Brain microvascular endothelial cell (primary cell): ENCODE data around the gene CPNE4.

Experiments
- DNase-seq: peaks from one replicate; pipeline ENCODE4 v3.0.0-alpha.2; 2020
- H3K27ac ChIP-seq: fragments of 250-450 bp; sonication (Bioruptor Pico); 2 replicates; pipeline ENCODE4 v1.5.1; 2020; ENCODE audit warnings: mild to moderate bottlenecking, moderate library complexity
- H3K27me3 ChIP-seq: fragments of 250-450 bp; sonication (Bioruptor Pico); replicated peaks from 2 replicates; pipeline ENCODE4 v1.5.1; 2020; ENCODE audit warnings: mild to moderate bottlenecking
- H3K36me3 ChIP-seq: fragments of 250-450 bp; sonication (Bioruptor Pico); replicated peaks from 2 replicates; pipeline ENCODE4 v1.5.1; 2020; ENCODE audit warnings: mild to moderate bottlenecking
- H3K4me3 ChIP-seq: 2 replicates; pipeline ENCODE4 v1.5.1; 2011; ENCODE audit warnings: low read depth, mild to moderate bottlenecking, control low read depth, low read length, moderate library complexity
- in situ Hi-C: cut with HindIII; loops from 2 replicates; pipeline ENCODE4 v1.10.0; 2017; ENCODE audit warnings: low sequenced_read_pairs, low pct_ligation_motif_present
- TF ChIP-seq, protein P1 (sequence below): IDR thresholded peaks from 2 replicates; pipeline ENCODE4 v1.5.1; 2011; ENCODE audit warnings: low read depth, mild to moderate bottlenecking, moderate library complexity, low read length, control low read depth, inconsistent platforms; ENCODE audit errors: missing control alignments

Gene CPNE4

DNA sequence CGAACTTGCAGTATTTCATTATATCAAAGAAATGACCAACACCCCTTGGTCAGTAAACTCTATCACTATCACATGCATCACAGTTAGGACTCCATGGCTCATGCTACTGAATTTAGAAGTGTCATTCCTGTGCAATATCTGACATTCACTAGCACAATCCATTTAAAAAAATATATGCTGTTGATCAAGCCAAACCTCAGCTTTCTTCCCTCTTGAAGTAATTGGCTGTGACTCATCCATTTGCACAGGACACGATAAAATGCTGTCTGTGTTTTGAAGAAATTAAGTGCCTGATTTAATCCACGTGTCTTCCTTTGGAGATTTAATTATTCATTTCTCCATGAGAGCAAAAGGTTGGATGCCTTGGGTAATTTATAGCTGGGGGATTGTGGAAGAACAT is 38.9 kb downstream of the CPNE4 start:
- no peak for DNase-seq
- Histone ChIP-seq H3K36me3 (no peaks in the 10 kb centered on the region), H3K4me3 (no peak overlapping the region), H3K27ac (no peak overlapping the region), H3K27me3 (no peaks in the 10 kb centered on the region)
- in situ Hi-C loops = no loop called here
- TF ChIP-seq, protein P1, sequence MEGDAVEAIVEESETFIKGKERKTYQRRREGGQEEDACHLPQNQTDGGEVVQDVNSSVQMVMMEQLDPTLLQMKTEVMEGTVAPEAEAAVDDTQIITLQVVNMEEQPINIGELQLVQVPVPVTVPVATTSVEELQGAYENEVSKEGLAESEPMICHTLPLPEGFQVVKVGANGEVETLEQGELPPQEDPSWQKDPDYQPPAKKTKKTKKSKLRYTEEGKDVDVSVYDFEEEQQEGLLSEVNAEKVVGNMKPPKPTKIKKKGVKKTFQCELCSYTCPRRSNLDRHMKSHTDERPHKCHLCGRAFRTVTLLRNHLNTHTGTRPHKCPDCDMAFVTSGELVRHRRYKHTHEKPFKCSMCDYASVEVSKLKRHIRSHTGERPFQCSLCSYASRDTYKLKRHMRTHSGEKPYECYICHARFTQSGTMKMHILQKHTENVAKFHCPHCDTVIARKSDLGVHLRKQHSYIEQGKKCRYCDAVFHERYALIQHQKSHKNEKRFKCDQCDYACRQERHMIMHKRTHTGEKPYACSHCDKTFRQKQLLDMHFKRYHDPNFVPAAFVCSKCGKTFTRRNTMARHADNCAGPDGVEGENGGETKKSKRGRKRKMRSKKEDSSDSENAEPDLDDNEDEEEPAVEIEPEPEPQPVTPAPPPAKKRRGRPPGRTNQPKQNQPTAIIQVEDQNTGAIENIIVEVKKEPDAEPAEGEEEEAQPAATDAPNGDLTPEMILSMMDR = no peak

DNA sequence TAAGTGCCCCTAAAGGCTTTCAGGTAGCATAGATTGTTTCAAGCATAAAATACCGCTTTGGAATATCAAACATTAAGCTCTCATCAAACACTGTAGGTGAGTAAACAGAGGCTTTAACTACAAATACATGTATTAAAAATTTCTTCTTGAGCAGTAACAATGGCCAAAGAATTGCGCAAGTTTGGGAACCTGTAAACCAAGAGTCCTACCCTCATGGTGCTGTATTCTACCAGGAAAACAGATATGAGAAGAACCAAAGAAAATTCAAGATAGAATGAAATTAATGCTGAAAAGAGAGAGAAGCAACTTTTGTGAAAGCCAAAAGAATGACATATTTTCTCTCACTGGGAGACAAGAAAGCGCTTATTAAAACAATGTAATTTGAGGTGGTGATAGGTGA is 45.5 kb downstream of the CPNE4 start:
- in situ Hi-C loops = no loop called here
- no peak overlapping the region for H3K27ac ChIP-seq
- TF ChIP-seq, protein P1 = no peak
- no peaks in the 10 kb centered on the region for H3K27me3 ChIP-seq
- H3K36me3 ChIP-seq = no peaks in the 10 kb centered on the region
- no peak overlapping the region for H3K4me3 ChIP-seq
- DNase-seq = no peak

DNA sequence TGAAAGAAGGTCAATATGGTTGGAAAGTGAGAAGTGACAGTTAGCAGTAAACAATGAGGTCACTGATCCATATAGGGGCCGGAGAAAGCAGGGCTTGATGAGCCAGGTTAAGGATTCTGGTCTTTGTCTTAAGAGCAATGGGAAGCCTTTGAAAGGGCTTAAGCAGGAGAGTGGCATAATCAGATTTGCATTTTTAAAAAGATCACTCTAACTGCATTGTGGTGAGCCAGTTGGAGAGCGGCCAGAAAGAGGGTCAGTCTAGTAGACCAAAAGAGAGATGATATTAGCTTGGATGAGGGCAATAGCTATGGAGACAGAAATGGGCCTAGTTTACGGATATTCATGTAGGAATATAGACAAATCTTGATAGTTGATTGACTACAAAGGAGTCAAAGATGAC is 46.6 kb downstream of the CPNE4 start:
- Histone ChIP-seq H3K27me3 (no peaks in the 10 kb centered on the region), H3K4me3 (no peak overlapping the region), H3K36me3 (no peaks in the 10 kb centered on the region), H3K27ac (no peak overlapping the region)
- DNase-seq = no peak
- TF ChIP-seq, protein P1 = no peak
- in situ Hi-C loops = no loop called here

DNA sequence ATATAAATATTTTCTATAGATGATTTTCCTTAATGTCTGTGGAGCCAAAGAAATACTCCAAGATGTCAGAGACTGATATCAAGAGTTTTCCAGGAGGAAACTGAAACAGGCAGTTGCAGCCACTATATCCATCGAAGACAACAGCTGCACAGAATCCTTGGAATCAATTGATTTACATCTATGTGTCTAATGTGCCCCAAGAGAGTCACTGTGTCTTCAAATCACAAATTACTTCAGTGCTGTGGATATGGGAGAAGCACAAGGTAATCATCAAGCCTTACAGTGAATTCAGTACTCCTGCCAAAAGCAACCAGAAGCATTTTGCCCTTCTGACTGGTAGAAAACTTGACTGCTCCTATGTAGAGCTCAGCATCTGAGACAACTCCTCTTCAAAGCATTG is 51.1 kb downstream of the CPNE4 start:
- no peak for DNase-seq
- TF ChIP-seq, protein P1 = no peak
- in situ Hi-C loops = no loop called here
- Histone ChIP-seq H3K36me3 (no peaks in the 10 kb centered on the region), H3K27ac (no peak overlapping the region), H3K27me3 (no peaks in the 10 kb centered on the region), H3K4me3 (no peak overlapping the region)

DNA sequence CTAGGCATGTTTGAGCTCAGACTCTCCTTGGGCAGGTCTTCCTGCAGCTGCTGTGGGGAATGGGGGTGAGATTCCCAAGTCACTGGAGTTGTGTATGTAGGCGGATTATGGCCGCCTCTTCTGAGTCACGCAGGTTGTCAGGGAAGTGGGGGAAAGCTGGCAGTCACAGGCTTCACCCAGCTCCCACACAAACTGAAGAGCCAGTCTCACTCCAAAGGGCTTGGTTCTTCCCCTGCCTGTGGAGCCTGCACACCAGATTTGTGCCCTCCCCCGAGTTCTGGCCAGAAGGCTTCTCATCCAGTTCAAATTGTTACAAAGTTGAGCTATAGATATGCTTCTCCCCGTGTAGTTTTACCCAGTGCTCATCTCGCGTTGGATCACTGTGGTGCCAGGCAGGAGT is 53.5 kb downstream of the CPNE4 start:
- in situ Hi-C loops = no loop called here
- no peak for DNase-seq
- H3K27me3 ChIP-seq = no peaks in the 10 kb centered on the region

DNA sequence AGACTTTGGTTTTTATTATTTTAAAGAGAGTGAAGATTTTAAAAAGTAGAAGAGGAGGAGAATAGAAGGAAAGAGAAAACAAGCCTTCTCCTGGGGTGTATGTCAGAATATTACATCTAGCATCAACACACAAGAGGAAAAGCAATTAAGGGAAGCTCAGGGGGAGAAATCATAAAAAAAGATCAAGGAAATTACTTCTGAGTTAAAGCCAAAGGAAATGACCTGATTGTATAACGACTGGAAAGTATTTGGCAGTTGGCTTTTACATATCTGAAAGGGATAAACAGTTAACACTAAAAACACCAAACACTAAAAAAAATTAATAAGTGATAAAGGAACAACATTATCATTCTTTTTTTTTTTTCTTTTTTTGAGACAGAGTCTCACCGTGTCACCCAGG is 58.4 kb downstream of the CPNE4 start:
- Histone ChIP-seq H3K4me3 (no peak overlapping the region), H3K27ac (no peak overlapping the region), H3K36me3 (no peaks in the 10 kb centered on the region), H3K27me3 (no peaks in the 10 kb centered on the region)
- TF ChIP-seq, protein P1 = no peak
- DNase-seq = no peak
- in situ Hi-C loops = no loop called here

More for the DNA sequence above, 53.5 kb downstream of the CPNE4 start:
- no peak overlapping the region for H3K4me3 ChIP-seq
- TF ChIP-seq, protein P1 = no peak
- no peak overlapping the region for H3K27ac ChIP-seq
- no peaks in the 10 kb centered on the region for H3K36me3 ChIP-seq
